ENCODE measurements around the gene DSCAML1. TPM values are rescaled to one million over a fixed set of nuclear protein-coding genes. Genes with fewer than 3 reads are reported as not detected.

The DSCAML1 gene
- total RNA-seq, 1 donor from 2014 or later: 0.95 TPM

DNA sequence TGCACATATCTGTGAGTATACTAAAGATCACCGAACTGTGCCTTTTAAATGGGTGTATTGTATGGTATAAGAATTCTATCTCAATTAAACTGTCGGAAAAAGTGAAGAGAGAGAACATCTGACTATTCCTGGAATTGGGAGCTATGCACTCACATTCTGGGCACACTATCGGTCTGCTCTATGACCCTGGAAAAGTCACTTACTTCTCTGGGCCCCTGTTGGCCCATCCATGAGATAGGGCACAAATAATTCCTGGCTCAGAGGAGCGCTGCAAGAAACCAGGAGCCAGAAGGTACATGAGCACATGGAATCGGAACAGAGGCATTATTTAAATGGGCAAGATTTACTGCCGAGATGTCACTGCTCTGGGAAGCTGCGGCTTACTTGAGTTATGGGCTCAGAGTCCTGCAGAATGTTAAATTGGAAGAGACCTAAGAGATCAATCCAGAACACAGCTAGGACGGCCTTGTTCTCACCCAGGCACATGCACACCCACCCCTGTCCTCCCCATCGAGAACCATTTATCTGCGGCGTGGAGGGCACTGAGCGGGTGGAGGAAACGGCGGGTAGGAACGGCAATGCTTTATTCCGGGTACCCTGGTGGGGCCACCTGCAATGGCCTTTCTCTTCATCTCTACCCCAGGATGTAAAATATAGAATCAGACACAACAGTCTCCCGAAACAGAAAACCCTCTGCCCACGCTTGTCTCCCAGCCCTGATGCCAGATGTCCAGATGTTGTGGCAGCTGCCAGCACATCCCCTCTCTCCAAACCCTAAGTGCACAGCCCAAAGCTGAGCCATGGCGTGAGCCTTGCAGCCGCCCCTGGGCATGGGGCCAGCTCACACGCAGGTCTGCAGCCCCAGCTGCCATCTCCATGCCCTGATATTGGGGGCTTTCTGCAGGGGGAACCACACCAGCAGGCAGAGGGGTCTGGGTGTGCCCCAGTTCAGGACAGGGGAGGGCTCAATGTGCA, 142.4 kb downstream of the DSCAML1 start:
- H3K36me3 ChIP-seq: no peaks in the 10 kb centered on the region
- no peak overlapping the region for H3K4me3 ChIP-seq
- ATAC-seq (no peak), DNase-seq (no peak)
- no peaks in the 10 kb centered on the region for H3K9me3 ChIP-seq
- H3K4me1 ChIP-seq: no peaks in the 10 kb centered on the region
- TF ChIP-seq, protein P1, sequence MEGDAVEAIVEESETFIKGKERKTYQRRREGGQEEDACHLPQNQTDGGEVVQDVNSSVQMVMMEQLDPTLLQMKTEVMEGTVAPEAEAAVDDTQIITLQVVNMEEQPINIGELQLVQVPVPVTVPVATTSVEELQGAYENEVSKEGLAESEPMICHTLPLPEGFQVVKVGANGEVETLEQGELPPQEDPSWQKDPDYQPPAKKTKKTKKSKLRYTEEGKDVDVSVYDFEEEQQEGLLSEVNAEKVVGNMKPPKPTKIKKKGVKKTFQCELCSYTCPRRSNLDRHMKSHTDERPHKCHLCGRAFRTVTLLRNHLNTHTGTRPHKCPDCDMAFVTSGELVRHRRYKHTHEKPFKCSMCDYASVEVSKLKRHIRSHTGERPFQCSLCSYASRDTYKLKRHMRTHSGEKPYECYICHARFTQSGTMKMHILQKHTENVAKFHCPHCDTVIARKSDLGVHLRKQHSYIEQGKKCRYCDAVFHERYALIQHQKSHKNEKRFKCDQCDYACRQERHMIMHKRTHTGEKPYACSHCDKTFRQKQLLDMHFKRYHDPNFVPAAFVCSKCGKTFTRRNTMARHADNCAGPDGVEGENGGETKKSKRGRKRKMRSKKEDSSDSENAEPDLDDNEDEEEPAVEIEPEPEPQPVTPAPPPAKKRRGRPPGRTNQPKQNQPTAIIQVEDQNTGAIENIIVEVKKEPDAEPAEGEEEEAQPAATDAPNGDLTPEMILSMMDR (IDR thresholded peaks at IDR 0.05): no peak
- intact Hi-C loops (cut with DNase I): no loop called here
- H3K27ac ChIP-seq: no peak overlapping the region
- H3K27me3 ChIP-seq (ENCODE audit: low read depth): no peaks in the 10 kb centered on the region

GRCh38 chr11:117652521-117652920, 144.5 kb downstream of the DSCAML1 start:
- Histone ChIP-seq H3K4me3 (no peak overlapping the region), H3K27me3 (ENCODE audit: low read depth) (no peaks in the 10 kb centered on the region), H3K9me3 (no peaks in the 10 kb centered on the region), H3K27ac (no peak overlapping the region), H3K36me3 (no peaks in the 10 kb centered on the region), H3K4me1 (no peaks in the 10 kb centered on the region)
- intact Hi-C loops (cut with DNase I): no loop called here
- no peak for ATAC-seq
- no peak for DNase-seq
- TF ChIP-seq, protein P1 (IDR thresholded peaks at IDR 0.05): no peak

GRCh38 chr11:117649296-117650055, 147.5 kb downstream of the DSCAML1 start:
- Histone ChIP-seq H3K4me1 (no peaks in the 10 kb centered on the region), H3K36me3 (no peaks in the 10 kb centered on the region), H3K27me3 (ENCODE audit: low read depth) (peaks cover 3% of the 10 kb centered on the region), H3K9me3 (no peaks in the 10 kb centered on the region), H3K4me3 (no peak overlapping the region), H3K27ac (no peak overlapping the region)
- intact Hi-C loops (cut with DNase I): no loop called here
- TF ChIP-seq, protein P1 (IDR thresholded peaks at IDR 0.05): no peak
- DNase-seq (no peak), ATAC-seq (no peak)

DNA sequence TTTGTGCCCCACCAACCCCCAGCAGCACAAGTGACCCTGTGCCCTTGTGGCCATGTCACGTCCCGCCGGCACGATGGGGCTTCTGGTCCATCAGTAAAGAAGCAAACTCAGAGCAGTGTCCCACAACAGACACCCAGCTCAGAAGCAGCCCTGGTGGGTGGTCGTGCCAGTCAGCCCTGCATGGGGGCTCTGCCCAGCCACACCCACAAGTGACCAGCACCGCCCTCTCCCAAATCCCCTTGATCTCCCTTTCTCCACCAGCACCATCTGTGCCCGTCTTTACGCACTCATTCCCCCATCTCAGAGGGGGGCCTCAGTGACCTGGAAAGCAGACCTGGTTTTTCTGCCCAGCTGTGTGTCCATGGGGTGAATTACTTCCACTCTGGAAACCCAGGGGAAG, 149.1 kb downstream of the DSCAML1 start:
- TF ChIP-seq, protein P1 (IDR thresholded peaks at IDR 0.05): no peak
- Histone ChIP-seq H3K4me3 (no peak overlapping the region), H3K9me3 (no peaks in the 10 kb centered on the region), H3K4me1 (no peaks in the 10 kb centered on the region), H3K27me3 (ENCODE audit: low read depth) (peaks cover 3% of the 10 kb centered on the region), H3K36me3 (no peaks in the 10 kb centered on the region), H3K27ac (no peak overlapping the region)
- DNase-seq: no peak
- no peak for ATAC-seq
- intact Hi-C loops (cut with DNase I): no loop called here

- no peaks in the 10 kb centered on the region for H3K36me3 ChIP-seq
- intact Hi-C loops (cut with DNase I): no loop called here
- H3K9me3 ChIP-seq: no peaks in the 10 kb centered on the region
- TF ChIP-seq, protein P1 (IDR thresholded peaks at IDR 0.05): no peak
- no peak overlapping the region for H3K4me3 ChIP-seq
- ATAC-seq: no peak
- no peaks in the 10 kb centered on the region for H3K4me1 ChIP-seq
- H3K27me3 ChIP-seq (ENCODE audit: low read depth): peaks cover 3% of the 10 kb centered on the region
- no peak overlapping the region for H3K27ac ChIP-seq
- no peak for DNase-seq
These were observed 149.8 kb downstream of the DSCAML1 start for GRCh38 chr11:117647207-117647606.

All from lower lobe of right lung (tissue), 2 donors.